Measurements from ENCODE around the gene MIPOL1. TPM values are rescaled to one million over a fixed set of nuclear protein-coding genes. Genes with fewer than 3 reads are reported as not detected.

MIPOL1 gene
- total and polyA plus RNA-seq, 2 donors from 2014 or later = 4.4 to 14.8 TPM

- no peak for FAIRE-seq
- H3K9me3 ChIP-seq (ENCODE audit: control insufficient read depth in 2 of 3, insufficient read depth in 1 of 3, low read length in 3 of 3) = no peaks in the 10 kb centered on the region
- no peaks in the 10 kb centered on the region for H3K36me3 ChIP-seq (ENCODE audit: control insufficient read depth in 2 of 3, insufficient read depth in 3 of 3, low read length in 3 of 3)
- no peaks in the 10 kb centered on the region for H3K27me3 ChIP-seq (ENCODE audit: control insufficient read depth, insufficient read depth, low read length)
- H3K4me3 ChIP-seq (ENCODE audit: low read length in 3 of 3) = no peak overlapping the region
- intact Hi-C loops (cut with DNase I) = no loop called here
- no peak for TF ChIP-seq CTCF (IDR thresholded peaks at IDR 0.05; ENCODE audit: borderline replicate concordance, extremely low read depth, insufficient read depth)
- H3K4me1 ChIP-seq (ENCODE audit: control insufficient read depth in 2 of 3, insufficient read depth in 2 of 3, low read depth in 1 of 3, low read length in 3 of 3) = no peaks in the 10 kb centered on the region
- DNase-seq = no peak
- H3K9ac ChIP-seq (ENCODE audit: low read length in 3 of 3) = no peak overlapping the region
- no peak overlapping the region for H3K27ac ChIP-seq (ENCODE audit: low read depth in 2 of 2, low read length in 2 of 2)
Observed at GRCh38 chr14:37268788-37269187, 71.1 kb downstream of the MIPOL1 start.

- no peak overlapping the region for H3K9ac ChIP-seq (ENCODE audit: low read length in 3 of 3)
- no peaks in the 10 kb centered on the region for H3K27me3 ChIP-seq (ENCODE audit: control insufficient read depth, insufficient read depth, low read length)
- H3K4me1 ChIP-seq (ENCODE audit: control insufficient read depth in 2 of 3, insufficient read depth in 2 of 3, low read depth in 1 of 3, low read length in 3 of 3) = no peaks in the 10 kb centered on the region
- FAIRE-seq = no peak
- intact Hi-C loops (cut with DNase I) = no loop called here
- H3K4me3 ChIP-seq (ENCODE audit: low read length in 3 of 3) = no peak overlapping the region
- no peak for DNase-seq
- no peak overlapping the region for H3K27ac ChIP-seq (ENCODE audit: low read depth in 2 of 2, low read length in 2 of 2)
- no peak for TF ChIP-seq CTCF (IDR thresholded peaks at IDR 0.05; ENCODE audit: borderline replicate concordance, extremely low read depth, insufficient read depth)
- no peaks in the 10 kb centered on the region for H3K36me3 ChIP-seq (ENCODE audit: control insufficient read depth in 2 of 3, insufficient read depth in 3 of 3, low read length in 3 of 3)
- H3K9me3 ChIP-seq (ENCODE audit: control insufficient read depth in 2 of 3, insufficient read depth in 1 of 3, low read length in 3 of 3) = no peaks in the 10 kb centered on the region
Observed at GRCh38 chr14:37270629-37271028, 72.9 kb downstream of the MIPOL1 start.

GRCh38 chr14:37272569-37272968, 74.8 kb downstream of the MIPOL1 start:
- DNase-seq (no peak), FAIRE-seq (no peak)
- TF ChIP-seq CTCF (IDR thresholded peaks at IDR 0.05; ENCODE audit: borderline replicate concordance, extremely low read depth, insufficient read depth) = no peak
- H3K4me3 ChIP-seq (ENCODE audit: low read length in 3 of 3) = no peak overlapping the region
- H3K27ac ChIP-seq (ENCODE audit: low read depth in 2 of 2, low read length in 2 of 2) = no peak overlapping the region
- H3K27me3 ChIP-seq (ENCODE audit: control insufficient read depth, insufficient read depth, low read length) = no peaks in the 10 kb centered on the region
- intact Hi-C loops (cut with DNase I) = no loop called here
- H3K9ac ChIP-seq (ENCODE audit: low read length in 3 of 3) = no peak overlapping the region
- H3K4me1 ChIP-seq (ENCODE audit: control insufficient read depth in 2 of 3, insufficient read depth in 2 of 3, low read depth in 1 of 3, low read length in 3 of 3) = no peaks in the 10 kb centered on the region
- H3K36me3 ChIP-seq (ENCODE audit: control insufficient read depth in 2 of 3, insufficient read depth in 3 of 3, low read length in 3 of 3) = no peaks in the 10 kb centered on the region
- no peaks in the 10 kb centered on the region for H3K9me3 ChIP-seq (ENCODE audit: control insufficient read depth in 2 of 3, insufficient read depth in 1 of 3, low read length in 3 of 3)

- FAIRE-seq = no peak
- no peak for TF ChIP-seq CTCF (IDR thresholded peaks at IDR 0.05; ENCODE audit: borderline replicate concordance, extremely low read depth, insufficient read depth)
Observed at GRCh38 chr14:37274652-37275051, 76.9 kb downstream of the MIPOL1 start.

More at GRCh38 chr14:37274652-37275051, 76.9 kb downstream of the MIPOL1 start:
- no peak overlapping the region for H3K27ac ChIP-seq (ENCODE audit: low read depth in 2 of 2, low read length in 2 of 2)
- intact Hi-C loops (cut with DNase I) = no loop called here
- H3K4me1 ChIP-seq (ENCODE audit: control insufficient read depth in 2 of 3, insufficient read depth in 2 of 3, low read depth in 1 of 3, low read length in 3 of 3) = no peaks in the 10 kb centered on the region
- no peaks in the 10 kb centered on the region for H3K36me3 ChIP-seq (ENCODE audit: control insufficient read depth in 2 of 3, insufficient read depth in 3 of 3, low read length in 3 of 3)
- no peak overlapping the region for H3K9ac ChIP-seq (ENCODE audit: low read length in 3 of 3)
- H3K4me3 ChIP-seq (ENCODE audit: low read length in 3 of 3) = no peak overlapping the region
- H3K27me3 ChIP-seq (ENCODE audit: control insufficient read depth, insufficient read depth, low read length) = no peaks in the 10 kb centered on the region
- DNase-seq = no peak
- no peaks in the 10 kb centered on the region for H3K9me3 ChIP-seq (ENCODE audit: control insufficient read depth in 2 of 3, insufficient read depth in 1 of 3, low read length in 3 of 3)
